Erythroblast (primary cell): Measurements from ENCODE around the gene RIC1.

Experiments
- GATA1 ChIP-seq: IDR thresholded peaks from 2 replicates; pipeline ENCODE4 v1.6.1; 2011; ENCODE audit warnings: low read depth, mild to moderate bottlenecking, control low read depth, low read length, moderate library complexity
- POLR2A ChIP-seq: IDR thresholded peaks from 2 replicates; pipeline ENCODE4 v1.6.1; 2011; ENCODE audit warnings: mild to moderate bottlenecking, low read length

DNA sequence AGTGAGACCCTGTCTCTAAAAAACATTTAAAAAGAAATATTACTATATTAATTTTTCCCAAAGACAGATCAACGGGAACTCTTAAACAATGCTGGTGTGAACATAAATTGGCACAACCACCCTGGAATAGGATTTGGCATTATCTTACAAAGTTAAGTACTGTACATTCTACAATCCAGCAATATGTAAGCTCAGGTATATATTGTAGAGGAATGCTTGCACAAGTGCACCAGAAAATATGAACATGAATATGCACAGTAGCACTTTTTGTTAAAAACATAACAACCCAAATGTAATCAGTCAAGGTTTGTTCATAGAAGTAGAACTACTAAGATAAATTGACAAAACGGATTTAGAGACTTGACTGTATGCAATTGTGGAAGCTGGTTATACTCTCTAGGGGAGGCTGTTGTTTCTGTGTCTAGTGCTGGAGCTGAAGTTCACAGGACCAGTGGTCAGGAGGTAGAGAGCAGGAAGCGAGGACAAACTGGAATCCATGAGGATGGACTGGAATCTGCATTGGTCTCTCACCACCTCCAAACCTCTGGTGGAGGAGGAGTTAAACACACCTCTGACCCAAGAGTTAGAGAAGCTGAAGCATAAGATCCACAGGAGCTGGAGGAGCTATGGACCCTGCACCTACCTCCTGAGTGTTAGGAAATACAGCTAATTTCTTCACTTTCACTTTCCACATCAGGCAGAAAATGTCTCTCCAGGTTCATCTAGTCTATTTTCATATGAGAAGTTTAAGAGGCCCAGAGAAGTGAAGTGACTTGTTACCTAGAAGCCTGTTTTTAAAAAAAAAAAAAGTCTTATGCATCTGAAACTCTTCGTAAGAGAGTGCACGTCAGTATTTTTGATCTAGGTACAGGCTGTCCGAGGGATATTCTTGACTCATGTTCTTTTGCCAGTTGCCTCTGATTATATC is 20.3 kb upstream of the RIC1 start:
- peak; percentile 28 for TF ChIP-seq POLR2A
- no peak for TF ChIP-seq GATA1
